ENCODE measurements around the gene TMPRSS12.
"Not testable (repeated sequence)": the region's sequence is repeated elsewhere in the genome, so short reads cannot be mapped to it uniquely, and the experiment has no call there.

Gene TMPRSS12

GRCh38 chr12:50925920-50926319 lies 83.2 kb downstream of the TMPRSS12 start:
- peak overlapping the region; percentile 64 for H3K4me3 ChIP-seq (ENCODE audit: low read depth, low read length)

- H3K4me3 ChIP-seq (ENCODE audit: low read depth, low read length) = peak overlapping the region; percentile 37
Measured at GRCh38 chr12:50926415-50926814, 83.7 kb downstream of the TMPRSS12 start.

GRCh38 chr12:50926932-50927331 lies 84.2 kb downstream of the TMPRSS12 start:
- not testable (repeated sequence) for H3K4me3 ChIP-seq (ENCODE audit: low read depth, low read length)

DNA sequence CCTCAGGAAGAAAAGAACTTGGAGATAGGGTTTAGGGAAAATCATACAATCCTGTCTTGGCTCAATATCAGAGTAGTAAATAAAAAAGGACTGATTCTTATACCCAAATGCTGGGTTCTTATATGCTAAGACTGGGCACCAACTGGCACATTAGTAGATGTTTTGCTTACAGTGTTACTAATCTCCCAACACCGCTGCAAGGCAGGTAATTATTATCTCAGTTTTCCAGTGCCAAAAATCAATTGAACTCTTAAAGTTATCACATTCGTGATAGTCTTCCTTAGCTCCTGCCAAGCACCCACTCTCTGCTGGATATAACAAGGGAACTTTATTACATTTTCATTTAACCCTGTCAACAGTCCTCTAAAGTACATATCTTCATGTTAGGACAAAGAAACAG lies 84.6 kb downstream of the TMPRSS12 start:
- no peak overlapping the region for H3K4me3 ChIP-seq (ENCODE audit: low read depth, low read length)

DNA sequence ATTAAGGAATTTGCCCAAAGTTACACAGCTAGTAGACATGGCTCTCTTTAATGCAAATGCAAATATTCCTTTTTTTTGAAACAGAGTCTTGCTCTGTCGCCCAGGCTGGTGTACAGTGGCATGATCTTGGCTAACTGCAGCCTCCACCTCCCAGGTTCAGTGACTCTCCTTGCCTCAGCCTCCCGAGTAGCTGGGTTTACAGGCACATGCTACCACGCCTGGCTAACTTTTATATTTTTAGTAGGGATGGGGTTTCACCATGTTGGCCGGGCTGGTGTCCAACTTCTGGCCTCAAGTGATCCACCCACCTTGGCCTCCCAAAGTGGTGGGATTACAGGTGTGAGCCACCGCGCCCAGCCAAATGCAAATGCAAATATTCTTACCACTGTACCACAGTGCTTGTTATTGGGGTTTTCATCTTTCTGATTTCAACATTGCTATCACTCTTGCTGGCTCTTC lies 85.1 kb downstream of the TMPRSS12 start:
- no peak overlapping the region for H3K4me3 ChIP-seq (ENCODE audit: low read depth, low read length)

GRCh38 chr12:50928392-50928791 lies 85.7 kb downstream of the TMPRSS12 start:
- H3K4me3 ChIP-seq (ENCODE audit: low read depth, low read length) = no peak overlapping the region

GRCh38 chr12:50929831-50930230 lies 87.1 kb downstream of the TMPRSS12 start:
- no peak overlapping the region for H3K4me3 ChIP-seq (ENCODE audit: low read depth, low read length)

DNA sequence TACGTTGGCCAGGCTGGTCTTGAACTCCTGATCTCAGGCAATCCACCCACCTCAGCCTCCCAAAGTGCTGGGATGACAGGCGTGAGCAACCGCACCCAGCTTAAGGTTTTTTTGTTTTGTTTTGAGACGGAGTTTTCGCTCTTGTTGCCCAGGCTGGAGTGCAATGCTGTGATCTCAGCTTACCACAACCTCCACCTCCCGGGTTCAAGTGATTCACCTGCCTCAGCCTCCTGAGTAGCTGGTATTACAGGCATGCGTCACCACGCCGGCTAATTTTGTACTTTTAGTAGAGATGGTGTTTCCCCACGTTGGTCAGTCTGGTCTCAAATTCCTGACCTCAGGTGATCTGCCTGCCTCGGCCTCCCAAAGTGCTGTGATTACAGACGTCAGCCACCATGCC lies 87.8 kb downstream of the TMPRSS12 start:
- H3K4me3 ChIP-seq (ENCODE audit: low read depth, low read length) = not testable (repeated sequence)

DNA sequence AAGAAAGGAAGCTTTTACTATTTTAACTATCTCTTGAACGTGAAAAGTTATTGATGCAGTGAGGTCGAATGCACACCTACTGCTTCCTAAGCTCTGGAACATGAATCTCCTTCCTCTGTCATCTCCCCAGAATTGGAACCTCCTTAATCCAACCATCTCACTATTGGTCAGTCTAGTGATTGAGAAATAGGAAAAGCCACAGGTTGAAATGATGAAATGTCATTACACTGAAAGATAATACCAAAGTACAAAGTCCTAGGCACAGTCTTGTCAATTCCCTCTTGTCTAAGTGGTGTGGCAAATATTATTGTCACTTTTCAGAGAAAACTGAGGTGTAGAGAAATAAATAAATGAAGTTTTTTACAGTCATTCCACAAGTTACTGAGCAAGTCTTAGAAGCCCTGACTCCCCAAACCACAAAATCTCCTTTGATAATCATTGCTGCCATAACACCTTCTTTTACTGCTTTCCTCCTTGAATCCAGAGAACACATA lies 90.1 kb downstream of the TMPRSS12 start:
- H3K4me3 ChIP-seq (ENCODE audit: low read depth, low read length) = no peak overlapping the region

DNA sequence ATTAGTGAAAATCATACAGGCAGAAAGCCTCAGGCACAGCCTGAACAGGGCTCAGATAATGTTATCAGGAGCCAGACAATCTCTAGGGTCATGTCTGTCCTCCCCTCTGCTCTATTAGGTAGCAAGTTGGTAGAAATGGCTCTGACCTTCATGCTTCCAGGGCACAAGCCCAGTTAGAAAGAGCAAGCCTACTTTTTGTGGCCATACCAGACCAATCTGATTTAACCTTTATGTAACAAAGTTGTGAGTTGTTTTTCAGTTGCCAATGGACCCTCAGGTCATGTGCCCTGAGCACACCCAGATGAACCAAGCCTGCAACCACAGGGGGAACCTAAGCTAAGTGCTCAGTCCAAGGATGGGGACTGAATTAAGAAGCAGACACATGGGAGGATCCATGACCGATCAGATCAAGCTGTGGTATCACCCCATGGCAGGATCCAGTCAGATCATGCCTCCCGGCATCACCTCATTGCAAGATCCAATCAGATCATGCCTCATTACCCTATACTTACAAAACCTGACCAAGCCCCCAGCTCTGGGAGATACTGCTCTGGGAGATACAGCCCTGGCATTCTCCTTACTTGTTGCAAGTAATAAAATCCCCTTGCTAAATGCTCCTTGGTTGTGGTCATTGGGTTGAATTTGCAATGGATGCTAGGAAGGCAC lies 90.9 kb downstream of the TMPRSS12 start:
- no peak overlapping the region for H3K4me3 ChIP-seq (ENCODE audit: low read depth, low read length)

DNA sequence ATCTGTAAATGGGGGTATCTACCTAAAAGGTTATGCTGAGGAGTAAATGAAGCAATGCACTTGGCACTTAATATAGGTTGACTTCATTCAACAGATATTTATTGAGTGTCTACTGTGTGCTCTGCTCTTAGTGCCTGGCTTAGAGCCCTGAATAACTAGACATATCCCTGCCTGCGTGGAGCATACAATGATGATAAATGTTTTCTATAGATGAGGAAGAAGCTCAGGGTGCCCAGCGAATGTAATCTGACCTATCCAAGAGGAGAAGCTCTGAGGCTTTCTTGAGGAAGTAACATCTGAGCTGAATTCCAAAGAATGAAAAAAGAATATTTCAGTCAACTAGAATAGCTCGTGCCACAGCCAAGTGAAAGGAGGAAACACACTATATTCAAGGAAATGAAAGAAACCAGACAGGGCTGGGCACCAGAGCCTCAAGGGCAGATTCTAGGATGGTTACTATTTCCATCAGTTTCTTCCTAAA lies 91.7 kb downstream of the TMPRSS12 start:
- H3K4me3 ChIP-seq (ENCODE audit: low read depth, low read length) = no peak overlapping the region

DNA sequence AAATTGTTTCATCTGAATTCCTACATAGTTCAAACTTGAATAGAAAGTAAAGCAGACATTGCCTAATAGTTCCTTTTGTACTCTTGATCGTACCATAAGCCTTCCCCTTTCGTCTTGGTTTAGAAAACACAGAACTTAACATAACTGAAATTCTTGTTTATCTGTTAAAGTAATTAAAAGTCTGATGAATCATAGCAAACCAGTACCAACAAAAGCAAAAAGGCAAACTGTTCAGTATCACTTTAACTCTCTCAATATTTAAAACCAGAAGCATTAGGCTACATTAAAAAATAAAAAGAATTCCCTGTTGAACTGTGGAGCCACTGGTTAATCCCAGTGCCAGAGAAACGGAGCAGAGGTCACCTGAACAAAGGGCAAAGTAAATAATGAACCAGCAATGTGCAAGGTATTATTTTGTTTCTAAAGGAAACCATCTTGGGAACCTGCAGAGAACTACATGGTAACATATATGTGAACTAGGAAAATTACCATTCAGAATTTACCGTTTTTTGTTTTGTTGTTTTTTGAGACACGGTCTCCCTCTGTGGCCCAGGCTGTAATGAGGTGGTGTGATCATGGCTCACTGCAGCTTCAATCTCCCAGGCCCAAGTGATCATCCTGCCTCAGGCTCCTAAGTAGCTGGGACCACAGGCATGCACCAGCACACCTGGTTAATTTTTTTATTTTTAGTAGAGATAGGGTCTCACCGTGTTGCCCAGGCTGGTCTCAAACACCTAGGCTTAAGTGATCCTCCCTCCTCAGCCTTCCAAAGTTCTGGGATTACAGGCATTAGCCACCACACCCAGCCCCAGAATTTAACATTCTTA lies 92.5 kb downstream of the TMPRSS12 start:
- no peak overlapping the region for H3K4me3 ChIP-seq (ENCODE audit: low read depth, low read length)

GRCh38 chr12:50936821-50937530 lies 94.2 kb downstream of the TMPRSS12 start:
- H3K4me3 ChIP-seq (ENCODE audit: low read depth, low read length) = no peak overlapping the region

All from iPS-11a (cell line).